Astrocyte (in vitro differentiated cells and primary cell): Measurements from ENCODE around the gene LIMA1. TPM values are rescaled to one million over a fixed set of nuclear protein-coding genes. Genes with fewer than 3 reads are reported as not detected.
A peak's percentile ranks its signal among the peaks of the same experiment; 100 is the strongest.

Experiments
- DNase-seq: peaks from one replicate; pipeline ENCODE4 v3.0.0-alpha.2; 2010; ENCODE audit warnings: low read depth
- FAIRE-seq: peaks from 2 replicates; lab custom pipeline; 2011; peaks lifted over from hg19 to GRCh38; lab: Jason Lieb, UNC
- H2AFZ ChIP-seq: 2 replicates; pipeline ENCODE4 v1.6.0; 2012; ENCODE audit warnings: low read depth, low read length, inconsistent platforms
- H3K27ac ChIP-seq: 2 replicates; pipeline ENCODE4 v1.5.1; 2011; ENCODE audit warnings: low read depth, low read length, inconsistent platforms
- H3K27me3 ChIP-seq: 2 replicates; pipeline ENCODE4 v1.6.0; 2011; ENCODE audit warnings: low read length, inconsistent platforms; ENCODE audit not compliant: insufficient read depth
- H3K36me3 ChIP-seq: 2 replicates; pipeline ENCODE4 v1.5.1; 2011; ENCODE audit warnings: low read length, inconsistent platforms; ENCODE audit not compliant: insufficient read depth
- H3K4me1 ChIP-seq: 2 replicates; pipeline ENCODE4 v1.5.1; 2011; ENCODE audit warnings: low read length, inconsistent platforms; ENCODE audit not compliant: insufficient read depth
- H3K4me2 ChIP-seq: 2 replicates; pipeline ENCODE4 v1.6.0; 2012; ENCODE audit warnings: low read length, inconsistent platforms
- H3K4me3 ChIP-seq: 2 replicates; pipeline ENCODE4 v1.5.1; 2011; ENCODE audit warnings: low read depth, mild to moderate bottlenecking, low read length, inconsistent platforms; ENCODE audit not compliant: insufficient read depth
- H3K79me2 ChIP-seq: 2 replicates; pipeline ENCODE4 v1.6.0; 2012; ENCODE audit warnings: mild to moderate bottlenecking, low read length, inconsistent platforms; ENCODE audit not compliant: insufficient read depth
- H3K9ac ChIP-seq: 2 replicates; pipeline ENCODE4 v1.6.0; 2012; ENCODE audit warnings: mild to moderate bottlenecking, low read length, inconsistent platforms
- H3K9me3 ChIP-seq: 2 replicates; pipeline ENCODE4 v1.5.1; 2012; ENCODE audit warnings: low read depth, mild to moderate bottlenecking, low read length, inconsistent platforms; ENCODE audit not compliant: insufficient read depth
- H4K20me1 ChIP-seq: 2 replicates; pipeline ENCODE4 v1.6.0; 2012; ENCODE audit warnings: low read length, inconsistent platforms; ENCODE audit not compliant: insufficient read depth
- H3K27ac Mint-ChIP-seq: one replicate; pipeline ENCODE4 v1.8.0; 2021; ENCODE audit warnings: mild to moderate bottlenecking, mixed read lengths; ENCODE audit not compliant: unreplicated experiment
- H3K27me3 Mint-ChIP-seq: one replicate; pipeline ENCODE4 v1.8.0; 2021; ENCODE audit warnings: low read depth, mixed read lengths; ENCODE audit not compliant: unreplicated experiment
- H3K36me3 Mint-ChIP-seq: one replicate; pipeline ENCODE4 v1.8.0; 2021; ENCODE audit warnings: low read depth, mixed read lengths; ENCODE audit not compliant: unreplicated experiment
- H3K4me1 Mint-ChIP-seq: one replicate; pipeline ENCODE4 v1.8.0; 2021; ENCODE audit warnings: low read depth, mixed read lengths; ENCODE audit not compliant: unreplicated experiment
- H3K4me3 Mint-ChIP-seq: one replicate; pipeline ENCODE4 v1.8.0; 2021; ENCODE audit warnings: mild to moderate bottlenecking, moderate library complexity, mixed read lengths; ENCODE audit not compliant: unreplicated experiment
- H3K9me3 Mint-ChIP-seq: one replicate; pipeline ENCODE4 v1.8.0; 2021; ENCODE audit warnings: mild to moderate bottlenecking, mixed read lengths; ENCODE audit not compliant: unreplicated experiment
- EZH2 ChIP-seq: IDR thresholded peaks from 2 replicates; pipeline ENCODE4 v1.6.1; 2012; ENCODE audit warnings: mild to moderate bottlenecking, low read length, inconsistent platforms; ENCODE audit not compliant: insufficient read depth
- total RNA-seq: library from RNA; stranded (reverse); gene quantifications from 2 replicates; pipeline ENCODE4 v1.2.1, GENCODE V29; 2021
- TF ChIP-seq, protein P1 (sequence below): IDR thresholded peaks from 2 replicates; pipeline ENCODE4 v1.5.1; 2011; ENCODE audit warnings: low read depth, mild to moderate bottlenecking, inconsistent platforms, low read length, moderate library complexity; ENCODE audit not compliant: insufficient read depth

LIMA1 gene
- total RNA-seq, 1 donor from 2014 or later: 173 TPM

DNA sequence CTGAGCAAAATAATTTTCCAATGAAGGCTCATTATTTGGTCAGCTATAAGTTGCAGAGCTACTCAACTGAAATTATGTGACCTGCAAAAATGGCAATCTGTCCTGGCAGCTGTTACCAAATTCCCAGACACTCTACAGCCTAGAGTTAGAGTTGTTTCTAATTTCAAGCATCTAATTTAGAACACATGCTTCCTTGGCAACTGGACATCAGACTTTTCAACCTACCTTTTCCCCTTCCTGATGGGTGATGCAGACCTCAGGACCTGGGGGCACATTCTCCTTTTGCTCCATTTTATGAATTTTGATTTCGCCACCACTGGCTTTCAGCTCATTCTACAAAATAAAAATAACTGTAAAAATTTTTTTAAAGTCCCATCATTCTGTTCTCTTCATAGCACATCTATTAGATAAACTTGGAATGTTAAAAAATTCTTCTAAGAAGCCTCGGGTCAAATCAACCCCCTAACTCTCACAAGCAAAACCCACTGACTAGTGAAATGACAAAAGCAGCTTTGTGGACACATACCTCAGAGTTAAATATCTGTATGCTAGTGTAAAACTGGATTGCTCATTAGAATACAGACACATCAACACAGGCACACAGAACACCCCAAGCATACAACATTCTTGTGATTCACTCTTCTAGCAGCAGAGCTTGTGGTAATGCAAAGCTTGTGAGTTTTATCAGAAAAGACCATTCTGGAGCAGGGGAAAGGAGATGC is 82.6 kb downstream of the LIMA1 start:
- H3K4me3 Mint-ChIP-seq: no peak overlapping the region
- H3K27me3 ChIP-seq: no peaks in the 10 kb centered on the region
- H3K79me2 ChIP-seq: peaks cover 62% of the 10 kb centered on the region
- H2AFZ ChIP-seq: no peak overlapping the region
- peaks cover 33% of the 10 kb centered on the region for H3K36me3 Mint-ChIP-seq
- H3K4me2 ChIP-seq: peak overlapping the region; percentile 2
- H3K9me3 Mint-ChIP-seq: no peaks in the 10 kb centered on the region
- DNase-seq (peak; percentile 90), FAIRE-seq (no peak)
- peaks cover 24% of the 10 kb centered on the region for H3K4me1 ChIP-seq
- TF ChIP-seq, protein P1, sequence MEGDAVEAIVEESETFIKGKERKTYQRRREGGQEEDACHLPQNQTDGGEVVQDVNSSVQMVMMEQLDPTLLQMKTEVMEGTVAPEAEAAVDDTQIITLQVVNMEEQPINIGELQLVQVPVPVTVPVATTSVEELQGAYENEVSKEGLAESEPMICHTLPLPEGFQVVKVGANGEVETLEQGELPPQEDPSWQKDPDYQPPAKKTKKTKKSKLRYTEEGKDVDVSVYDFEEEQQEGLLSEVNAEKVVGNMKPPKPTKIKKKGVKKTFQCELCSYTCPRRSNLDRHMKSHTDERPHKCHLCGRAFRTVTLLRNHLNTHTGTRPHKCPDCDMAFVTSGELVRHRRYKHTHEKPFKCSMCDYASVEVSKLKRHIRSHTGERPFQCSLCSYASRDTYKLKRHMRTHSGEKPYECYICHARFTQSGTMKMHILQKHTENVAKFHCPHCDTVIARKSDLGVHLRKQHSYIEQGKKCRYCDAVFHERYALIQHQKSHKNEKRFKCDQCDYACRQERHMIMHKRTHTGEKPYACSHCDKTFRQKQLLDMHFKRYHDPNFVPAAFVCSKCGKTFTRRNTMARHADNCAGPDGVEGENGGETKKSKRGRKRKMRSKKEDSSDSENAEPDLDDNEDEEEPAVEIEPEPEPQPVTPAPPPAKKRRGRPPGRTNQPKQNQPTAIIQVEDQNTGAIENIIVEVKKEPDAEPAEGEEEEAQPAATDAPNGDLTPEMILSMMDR: no peak
- no peak for TF ChIP-seq EZH2
- no peaks in the 10 kb centered on the region for H3K27me3 Mint-ChIP-seq
- H3K4me3 ChIP-seq: no peak overlapping the region
- peak overlapping the region; percentile 92 for H3K27ac ChIP-seq
- peak overlapping the region; percentile 56 for H3K9ac ChIP-seq
- no peaks in the 10 kb centered on the region for H3K9me3 ChIP-seq
- H4K20me1 ChIP-seq: peaks cover 21% of the 10 kb centered on the region
- peaks cover 26% of the 10 kb centered on the region for H3K4me1 Mint-ChIP-seq
- peak overlapping the region; percentile 93 for H3K27ac Mint-ChIP-seq
- H3K36me3 ChIP-seq: peaks cover 62% of the 10 kb centered on the region

GRCh38 chr12:50198829-50199228 is 84.5 kb downstream of the LIMA1 start:
- Histone ChIP-seq H4K20me1 (peaks cover 8% of the 10 kb centered on the region), H3K27ac (no peak overlapping the region), H3K4me3 (no peak overlapping the region), H3K9ac (no peak overlapping the region), H3K27me3 (no peaks in the 10 kb centered on the region), H3K4me2 (no peak overlapping the region), H2AFZ (no peak overlapping the region), H3K4me1 (peaks cover 21% of the 10 kb centered on the region), H3K79me2 (peaks cover 48% of the 10 kb centered on the region), H3K9me3 (no peaks in the 10 kb centered on the region), H3K36me3 (peaks cover 52% of the 10 kb centered on the region)
- Mint-ChIP-seq H3K36me3 (peaks cover 28% of the 10 kb centered on the region), H3K4me3 (no peak overlapping the region), H3K27me3 (no peaks in the 10 kb centered on the region), H3K27ac (no peak overlapping the region), H3K4me1 (peaks cover 24% of the 10 kb centered on the region), H3K9me3 (no peaks in the 10 kb centered on the region)
- FAIRE-seq (no peak), DNase-seq (no peak)
- no peak for TF ChIP-seq EZH2
- TF ChIP-seq, protein P1: no peak

DNA sequence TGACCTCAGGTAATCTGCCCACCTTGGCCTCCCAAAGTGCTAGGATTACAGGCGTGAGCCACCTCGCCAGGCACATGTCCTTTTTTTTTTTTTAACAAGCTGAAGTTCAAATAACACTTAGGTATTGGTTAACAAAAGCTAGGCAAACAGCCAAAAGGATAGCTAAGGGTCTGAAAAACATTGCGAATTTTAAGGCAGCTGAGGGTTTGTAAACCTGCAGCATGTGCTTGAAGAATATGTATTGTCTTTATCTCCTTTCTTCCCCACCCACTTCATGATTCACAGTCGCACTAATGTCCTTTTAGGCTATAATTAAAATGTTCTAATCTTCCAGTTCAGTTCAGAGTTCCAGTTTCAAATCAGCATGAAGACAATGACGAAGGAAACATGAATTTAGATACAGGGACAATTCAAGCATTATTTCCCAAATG is 86.0 kb downstream of the LIMA1 start:
- no peaks in the 10 kb centered on the region for H3K27me3 Mint-ChIP-seq
- no peak for FAIRE-seq
- H3K9ac ChIP-seq: no peak overlapping the region
- peaks cover 41% of the 10 kb centered on the region for H3K79me2 ChIP-seq
- H3K36me3 Mint-ChIP-seq: peaks cover 22% of the 10 kb centered on the region
- H3K9me3 ChIP-seq: no peaks in the 10 kb centered on the region
- peaks cover 10% of the 10 kb centered on the region for H4K20me1 ChIP-seq
- peaks cover 11% of the 10 kb centered on the region for H3K4me1 ChIP-seq
- no peaks in the 10 kb centered on the region for H3K9me3 Mint-ChIP-seq
- H3K4me3 Mint-ChIP-seq: no peak overlapping the region
- H3K4me2 ChIP-seq: no peak overlapping the region
- peaks cover 17% of the 10 kb centered on the region for H3K4me1 Mint-ChIP-seq
- H2AFZ ChIP-seq: no peak overlapping the region
- TF ChIP-seq EZH2: no peak
- TF ChIP-seq, protein P1: no peak
- H3K4me3 ChIP-seq: no peak overlapping the region
- H3K27me3 ChIP-seq: no peaks in the 10 kb centered on the region
- no peak overlapping the region for H3K27ac ChIP-seq
- peaks cover 57% of the 10 kb centered on the region for H3K36me3 ChIP-seq
- no peak for DNase-seq
- peak overlapping the region; percentile 28 for H3K27ac Mint-ChIP-seq
